H1 (cell line): ENCODE data around the gene LRRC3B. TPM values are rescaled to one million over a fixed set of nuclear protein-coding genes. Genes with fewer than 3 reads are reported as not detected.

Experiments
- BCL11A ChIP-seq, 2 experiments: IDR thresholded peaks; one replicate each; pipeline ENCODE4 v1.6.1; 2011; ENCODE audit warnings: low read depth in 2 of 2, low read length in 2 of 2, mild to moderate bottlenecking in 2 of 2
- CHD7 ChIP-seq: fragments of 300-600 bp; sonication (generic); IDR thresholded peaks from 2 replicates; pipeline ENCODE4 v1.7.1; 2012; ENCODE audit warnings: low read length, moderate library complexity, mild to moderate bottlenecking, inconsistent platforms; ENCODE audit not compliant: insufficient replicate concordance
- JUN ChIP-seq: IDR thresholded peaks from 2 replicates; pipeline ENCODE4 v1.6.1; 2011; ENCODE audit warnings: low read depth, mild to moderate bottlenecking, improper control_type of control experiment, low read length
- RNF2 ChIP-seq: fragments of 200-900, 300-1000 bp; sonication (generic); IDR thresholded peaks from 2 replicates; pipeline ENCODE4 v1.7.1; 2016; ENCODE audit warnings: borderline replicate concordance, low read depth, mild to moderate bottlenecking, antibody characterized with exemption, low read length; ENCODE audit not compliant: poor library complexity, severe bottlenecking; ENCODE audit errors: missing control alignments
- polyA plus RNA-seq, 7 experiments: library from polyadenylated mRNA; depleted of rRNA in 3 of 7; stranded (reverse) in 5 of 7; unstranded in 2 of 7; fragments of >200 nt in 5 of 7; fragments of 200-250 nt in 2 of 7; gene quantifications; 1 replicate in 5 of 7; 2 replicates in 1 of 7; 4 replicates in 1 of 7; pipeline versions ENCODE4 v1.2.1 to v1.2.3, GENCODE V29; 2011 to 2013; ENCODE audit warnings: missing spikeins in 2 of 7, mixed read lengths in 2 of 7
- total RNA-seq: library from RNA; stranded (reverse); fragmentation: NEBNext Ultra II Directional; extraction: Animal tissue kit (Norgen Biotek cat#: 25700); gene quantifications from 2 replicates; pipeline ENCODE4 v1.2.1, GENCODE V29; 2021

LRRC3B gene
- total and polyA plus RNA-seq, 2 of the 8 experiments (the other 6 are each of a cell fraction or from before 2014, with no cell fraction given) = 1.6 to 3.1 TPM

GRCh38 chr3:26638113-26638512 lies 15.5 kb downstream of the LRRC3B start (continued):
- TF ChIP-seq CHD7 (no peak), RNF2 (no peak), BCL11A (IDR thresholded peaks at IDR 0.05; ENCODE audit: low read depth in 2 of 2, low read length in 2 of 2) (no peak), JUN (no peak)
- TF ChIP-seq, all 59 proteins: peak for 0
